Naive thymus-derived CD4-positive, alpha-beta T cell (primary cell): ENCODE results near the gene ADGRG6. TPM values are rescaled to one million over a fixed set of nuclear protein-coding genes. Genes with fewer than 3 reads are reported as not detected.
"Not testable (repeated sequence)": the region's sequence is repeated elsewhere in the genome, so short reads cannot be mapped to it uniquely, and the experiment has no call there.

Source experiments
- ATAC-seq: fragments of 150-1000 bp; cut with Tn5 transposase; 2 replicates; pipeline ENCODE4 v1.10.0; 2021; ENCODE audit warnings: mild to moderate bottlenecking, moderate library complexity
- CTCF ChIA-PET: fragments of 350-600 bp; sonication (Branson Sonifier 250); formaldehyde crosslinking; loops from one replicate; lab custom pipeline; 2021; ENCODE audit warnings: antibody characterized with exemption; lab: Charles Lee
- POLR2A ChIA-PET: fragments of 350-600 bp; sonication (Branson Sonifier 250); formaldehyde crosslinking; loops from one replicate; lab custom pipeline; 2021; ENCODE audit warnings: antibody characterized with exemption, inconsistent platforms; lab: Charles Lee
- DNase-seq, 9 donors: peaks; one replicate each; pipeline versions ENCODE4 v3.0.0 to v3.0.0-alpha.2; 2020 to 2022; ENCODE audit warnings: mixed read lengths in 1 of 9
- H3K27ac ChIP-seq: one replicate; pipeline ENCODE4 v1.7.0; 2013; ENCODE audit warnings: mild to moderate bottlenecking, low read depth, low read length, moderate library complexity
- H3K27me3 ChIP-seq, 2 donors: one replicate each; pipeline ENCODE4 v1.7.0; 2013; ENCODE audit warnings: low read length in 2 of 2, mild to moderate bottlenecking in 2 of 2, moderate library complexity in 2 of 2; ENCODE audit not compliant: control insufficient read depth in 2 of 2, insufficient read depth in 2 of 2
- H3K36me3 ChIP-seq, 3 experiments: 1 replicate in 2 of 3; 2 replicates in 1 of 3; pipeline ENCODE4 v1.7.0; 2013; ENCODE audit warnings: low read length in 3 of 3, mild to moderate bottlenecking in 3 of 3, moderate library complexity in 1 of 3; ENCODE audit not compliant: insufficient read depth in 3 of 3, control insufficient read depth in 2 of 3
- H3K4me1 ChIP-seq, 2 donors: one replicate each; pipeline ENCODE4 v1.7.0; 2013; ENCODE audit warnings: low read length in 2 of 2, mild to moderate bottlenecking in 2 of 2, moderate library complexity in 1 of 2; ENCODE audit not compliant: control insufficient read depth in 2 of 2, insufficient read depth in 2 of 2
- H3K4me3 ChIP-seq: 2 replicates; pipeline ENCODE4 v1.7.0; 2013; ENCODE audit warnings: mild to moderate bottlenecking, low read length
- H3K9me3 ChIP-seq, 3 experiments: 1 replicate in 2 of 3; 2 replicates in 1 of 3; pipeline ENCODE4 v1.7.0; 2013; ENCODE audit warnings: low read length in 3 of 3; ENCODE audit not compliant: control insufficient read depth in 2 of 3
- H3K27ac Mint-ChIP-seq, 9 donors: one replicate each; pipeline ENCODE4 v1.8.0; 2020 to 2022; ENCODE audit warnings: mixed read lengths in 9 of 9, mild to moderate bottlenecking in 8 of 9, moderate library complexity in 5 of 9, inconsistent platforms in 2 of 9
- H3K27me3 Mint-ChIP-seq, 5 donors: one replicate each; pipeline ENCODE4 v1.8.0; 2021 to 2022; ENCODE audit warnings: mixed read lengths in 5 of 5, mild to moderate bottlenecking in 1 of 5
- H3K36me3 Mint-ChIP-seq, 5 donors: one replicate each; pipeline ENCODE4 v1.8.0; 2020 to 2022; ENCODE audit warnings: mixed read lengths in 5 of 5, mild to moderate bottlenecking in 3 of 5, inconsistent platforms in 1 of 5
- H3K4me1 Mint-ChIP-seq, 7 donors: one replicate each; pipeline ENCODE4 v1.8.0; 2020 to 2022; ENCODE audit warnings: mixed read lengths in 7 of 7, mild to moderate bottlenecking in 3 of 7, inconsistent platforms in 1 of 7
- H3K4me3 Mint-ChIP-seq, 10 donors: one replicate each; pipeline ENCODE4 v1.8.0; 2020 to 2022; ENCODE audit warnings: mild to moderate bottlenecking in 10 of 10, mixed read lengths in 10 of 10, moderate library complexity in 6 of 10, inconsistent platforms in 2 of 10
- H3K9me3 Mint-ChIP-seq, 11 donors: one replicate each; pipeline ENCODE4 v1.8.0; 2020 to 2022; ENCODE audit warnings: mixed read lengths in 11 of 11, mild to moderate bottlenecking in 4 of 11, inconsistent platforms in 1 of 11, moderate library complexity in 1 of 11
- intact Hi-C, 2 donors: fragments of 100-400 bp; cut with micrococcal nuclease; formaldehyde crosslinking; loops; one replicate each; pipeline ENCODE4 v1.15.1; 2023
- polyA plus RNA-seq, 2 donors: library from polyadenylated mRNA; unstranded; fragments of 300-500 nt; fragmentation: Illumina TruSeq; gene quantifications; one replicate each; pipeline ENCODE4 v1.2.3, GENCODE V29; 2021
- total RNA-seq, 6 experiments: library from RNA in 5 of 6; stranded (reverse) in 5 of 6; gene quantifications; 1 replicate in 5 of 6; 2 replicates in 1 of 6; pipeline ENCODE4 v1.2.3 and lab custom pipeline; 2021 to 2026

Gene ADGRG6
- total and polyA plus RNA-seq, 7 experiments from 2014 or later = 0.02 to 3.6 (median 0.57) TPM; not detected in 2

DNA sequence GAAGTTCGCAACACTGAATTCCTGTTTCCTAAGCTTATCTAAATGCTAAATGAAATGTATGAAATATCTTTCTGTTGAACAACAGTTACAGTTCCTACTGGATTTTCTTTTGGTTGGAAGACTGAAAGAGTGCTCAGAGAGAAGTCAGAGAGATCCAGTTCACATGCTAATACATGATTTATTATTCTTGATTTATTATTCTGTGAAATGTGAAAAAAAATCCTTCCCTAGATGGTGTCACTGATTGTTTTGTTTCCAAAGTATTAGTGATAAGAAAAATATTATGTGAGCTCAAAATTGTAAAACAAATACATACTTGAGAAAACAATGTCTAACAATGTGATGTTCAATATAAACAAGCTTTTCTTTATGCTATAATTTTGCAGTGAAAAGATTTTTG lies 42.1 kb downstream of the ADGRG6 start:
- H3K27ac Mint-ChIP-seq = no peak overlapping the region
- Histone ChIP-seq H3K27me3 (no peaks in the 10 kb centered on the region), H3K27ac (no peak overlapping the region), H3K36me3 (no peaks in the 10 kb centered on the region), H3K9me3 (no peaks in the 10 kb centered on the region), H3K4me1 (no peaks in the 10 kb centered on the region), H3K4me3 (no peak overlapping the region)
- DNase-seq (no peak), ATAC-seq (no peak)
- ChIA-PET POLR2A (interaction anchor here (0.6 kb wide), 1 partner anchor 35 kb away, joined by 3 read pairs; no protein-coding TSS in a partner anchor), CTCF (no interaction called here)
- H3K4me3 Mint-ChIP-seq = no peak overlapping the region
- no peaks in the 10 kb centered on the region for H3K4me1 Mint-ChIP-seq
- intact Hi-C loops = no loop called here
- peaks cover 0 to 7% (median 0%) of the 10 kb centered on the region in 5 donors for H3K36me3 Mint-ChIP-seq
- H3K27me3 Mint-ChIP-seq = peaks cover 0 to 11% (median 3%) of the 10 kb centered on the region in 5 donors
- peaks cover 0 to 6% (median 0%) of the 10 kb centered on the region in 11 donors for H3K9me3 Mint-ChIP-seq

DNA sequence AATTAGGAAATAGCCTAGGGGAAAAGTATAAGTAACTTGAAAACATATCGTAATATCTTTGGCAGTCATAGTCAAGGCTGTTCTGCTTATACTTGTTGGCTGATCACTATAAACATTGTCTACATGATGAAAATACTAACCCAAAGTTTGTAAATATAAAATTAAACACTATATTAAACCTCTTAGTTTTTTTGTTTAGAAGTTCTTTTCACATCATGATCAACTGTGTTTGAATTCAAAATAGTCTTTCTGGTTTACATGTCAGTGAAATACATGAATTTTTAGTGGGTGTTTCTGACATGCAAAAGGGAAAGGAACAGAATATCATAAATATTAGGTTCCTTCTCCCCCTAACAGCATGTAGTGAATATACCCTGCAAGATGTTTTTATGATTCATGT lies 43.5 kb downstream of the ADGRG6 start:
- no peak for ATAC-seq
- H3K4me1 Mint-ChIP-seq = no peaks in the 10 kb centered on the region
- CTCF ChIA-PET = no interaction called here
- H3K36me3 Mint-ChIP-seq = peaks cover 0 to 7% (median 0%) of the 10 kb centered on the region in 5 donors
- peaks cover 0 to 11% (median 5%) of the 10 kb centered on the region in 5 donors for H3K27me3 Mint-ChIP-seq
- peaks cover 0 to 6% (median 0%) of the 10 kb centered on the region in 11 donors for H3K9me3 Mint-ChIP-seq
- no peaks in the 10 kb centered on the region for H3K27me3 ChIP-seq
- no peaks in the 10 kb centered on the region for H3K36me3 ChIP-seq
- H3K9me3 ChIP-seq = no peaks in the 10 kb centered on the region
- no peak for DNase-seq
- POLR2A ChIA-PET = no interaction called here
- intact Hi-C loops = no loop called here
- no peak overlapping the region for H3K27ac ChIP-seq
- no peak overlapping the region for H3K4me3 Mint-ChIP-seq
- H3K4me3 ChIP-seq = no peak overlapping the region
- H3K4me1 ChIP-seq = no peaks in the 10 kb centered on the region
- H3K27ac Mint-ChIP-seq = no peak overlapping the region

DNA sequence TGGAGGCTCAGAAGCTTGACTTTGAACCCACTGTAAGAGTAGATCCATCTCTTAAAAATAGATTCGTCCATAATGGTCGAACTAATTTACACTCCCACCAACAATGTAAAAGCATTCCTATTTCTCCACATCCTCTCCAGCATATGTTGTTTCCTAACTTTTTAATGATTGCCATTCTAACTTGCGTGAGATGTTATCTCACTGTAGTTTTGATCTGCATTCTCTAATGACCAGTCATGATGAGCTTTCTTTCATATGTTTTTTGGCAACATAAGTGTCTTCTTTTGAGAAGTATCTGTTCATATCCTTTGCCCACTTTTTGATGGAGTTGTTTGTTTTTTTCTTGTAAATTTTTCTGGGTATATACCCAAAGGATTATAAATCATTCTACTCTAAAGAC lies 44.4 kb downstream of the ADGRG6 start:
- H3K27ac Mint-ChIP-seq, H3K9me3 Mint-ChIP-seq, H3K27me3 Mint-ChIP-seq, H3K27ac ChIP-seq, H3K9me3 ChIP-seq, intact Hi-C loops, H3K27me3 ChIP-seq, H3K36me3 Mint-ChIP-seq, ATAC-seq, H3K4me1 ChIP-seq, H3K36me3 ChIP-seq, POLR2A ChIA-PET, DNase-seq, H3K4me3 ChIP-seq, H3K4me3 Mint-ChIP-seq, CTCF ChIA-PET, H3K4me1 Mint-ChIP-seq: not testable (repeated sequence)

DNA sequence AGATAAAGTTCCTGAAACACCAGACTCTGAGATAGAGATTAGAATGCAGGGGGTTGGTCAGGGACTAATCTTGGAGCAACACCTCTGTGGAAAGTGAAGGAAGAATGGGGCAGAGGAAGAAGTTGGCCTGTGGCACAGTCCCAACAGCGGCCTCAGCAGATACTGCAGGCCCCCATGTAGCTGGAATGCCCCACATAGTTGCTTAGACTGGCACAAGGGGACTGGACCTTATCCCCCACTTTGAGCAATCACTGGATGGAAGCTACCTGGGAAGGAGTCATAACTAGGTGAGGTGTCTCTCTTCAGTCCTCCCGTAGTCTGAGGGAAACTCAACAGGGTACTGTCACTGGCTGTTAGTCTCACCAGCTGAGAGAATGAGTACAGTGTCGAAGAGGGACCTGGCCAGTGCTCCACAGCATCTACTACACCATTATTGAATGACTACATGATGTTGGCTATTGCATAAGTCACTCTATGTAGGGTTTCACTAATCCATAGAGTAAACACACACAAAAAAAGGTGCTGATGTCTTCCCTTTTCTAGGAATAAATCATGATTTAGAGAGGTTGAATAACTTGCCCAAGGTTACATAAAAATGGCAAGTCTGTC lies 47.5 kb downstream of the ADGRG6 start:
- Histone ChIP-seq H3K4me3 (no peak overlapping the region), H3K4me1 (no peaks in the 10 kb centered on the region), H3K27me3 (no peaks in the 10 kb centered on the region), H3K9me3 (no peaks in the 10 kb centered on the region), H3K36me3 (no peaks in the 10 kb centered on the region), H3K27ac (no peak overlapping the region)
- H3K27ac Mint-ChIP-seq = no peak overlapping the region
- DNase-seq = no peak
- POLR2A ChIA-PET = no interaction called here
- H3K4me3 Mint-ChIP-seq = no peak overlapping the region
- ATAC-seq = no peak
- intact Hi-C loops = no loop called here
- CTCF ChIA-PET = no interaction called here
- H3K27me3 Mint-ChIP-seq = peaks cover 0 to 9% (median 3%) of the 10 kb centered on the region in 5 donors
- peaks cover 0 to 6% (median 2%) of the 10 kb centered on the region in 11 donors for H3K9me3 Mint-ChIP-seq
- H3K4me1 Mint-ChIP-seq = no peaks in the 10 kb centered on the region
- H3K36me3 Mint-ChIP-seq = peaks cover 0 to 7% (median 0%) of the 10 kb centered on the region in 5 donors

DNA sequence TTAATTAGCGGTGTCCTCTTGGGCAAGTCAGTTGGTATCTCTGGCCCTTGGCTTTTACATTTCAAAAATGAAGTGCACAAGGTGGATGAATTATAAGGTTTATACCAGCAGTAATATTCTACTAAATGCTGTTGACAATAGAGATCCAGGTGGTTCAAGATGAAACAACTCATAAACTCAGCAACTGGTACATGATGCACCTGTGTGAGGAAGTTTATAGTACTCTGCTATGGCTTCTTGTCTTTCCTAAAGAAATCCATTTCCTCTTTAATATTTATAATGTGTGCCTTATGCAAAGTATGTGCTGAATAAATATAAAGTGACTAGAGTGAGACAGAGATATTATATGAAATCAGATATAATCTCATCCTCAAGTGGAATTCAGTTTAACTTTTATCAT lies 48.5 kb downstream of the ADGRG6 start:
- no peak overlapping the region for H3K27ac ChIP-seq
- no peak overlapping the region for H3K4me3 ChIP-seq
- ChIA-PET POLR2A (no interaction called here), CTCF (no interaction called here)
- H3K36me3 ChIP-seq = no peaks in the 10 kb centered on the region
- Mint-ChIP-seq H3K4me1 (no peaks in the 10 kb centered on the region), H3K9me3 (peaks cover 0 to 6% (median 2%) of the 10 kb centered on the region in 11 donors), H3K4me3 (no peak overlapping the region), H3K27ac (no peak overlapping the region), H3K36me3 (peaks cover 0 to 7% (median 0%) of the 10 kb centered on the region in 5 donors), H3K27me3 (peaks cover 0 to 9% (median 3%) of the 10 kb centered on the region in 5 donors)
- DNase-seq (no peak), ATAC-seq (no peak)
- peaks cover 0 to under 1% of the 10 kb centered on the region in 2 donors for H3K4me1 ChIP-seq
- no peaks in the 10 kb centered on the region for H3K9me3 ChIP-seq
- H3K27me3 ChIP-seq = peaks cover 0 to 1% of the 10 kb centered on the region in 2 donors
- intact Hi-C loops = no loop called here

DNA sequence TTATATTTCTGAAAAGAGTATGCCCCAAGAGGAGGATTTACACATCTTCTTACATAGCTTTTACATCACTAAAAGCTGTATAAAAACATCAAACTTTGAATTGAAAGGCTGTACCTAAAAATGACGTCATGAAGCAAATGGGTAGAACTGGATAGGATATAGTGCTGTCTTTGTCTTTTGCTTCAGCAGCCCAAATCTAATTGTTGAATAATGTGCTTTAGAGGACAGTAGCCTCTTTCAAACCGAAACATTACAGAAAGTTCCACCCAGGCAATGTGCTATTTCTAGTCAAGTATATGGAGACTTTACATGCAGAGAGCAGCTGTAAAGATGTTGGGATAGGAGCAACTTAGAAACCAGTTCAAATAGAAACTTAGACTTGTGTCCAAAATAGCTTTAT lies 51.9 kb downstream of the ADGRG6 start:
- Mint-ChIP-seq H3K4me1 (peaks cover 0 to 17% (median 13%) of the 10 kb centered on the region in 7 donors), H3K9me3 (peaks cover 0 to 6% (median 0%) of the 10 kb centered on the region in 11 donors), H3K4me3 (no peak overlapping the region), H3K36me3 (peaks cover 0 to 3% (median 0%) of the 10 kb centered on the region in 5 donors), H3K27ac (no peak overlapping the region), H3K27me3 (peaks cover 0 to 8% (median 3%) of the 10 kb centered on the region in 5 donors)
- Histone ChIP-seq H3K27me3 (peaks cover 0 to 4% of the 10 kb centered on the region in 2 donors), H3K36me3 (no peaks in the 10 kb centered on the region), H3K27ac (no peak overlapping the region), H3K4me3 (no peak overlapping the region), H3K4me1 (peaks cover 0 to 13% of the 10 kb centered on the region in 2 donors), H3K9me3 (no peaks in the 10 kb centered on the region)
- DNase-seq (no peak), ATAC-seq (no peak)
- intact Hi-C loops = no loop called here
- ChIA-PET POLR2A (no interaction called here), CTCF (no interaction called here)

- Histone ChIP-seq H3K36me3 (no peaks in the 10 kb centered on the region), H3K27ac (no peak overlapping the region), H3K9me3 (no peaks in the 10 kb centered on the region), H3K27me3 (peaks cover 0 to 4% of the 10 kb centered on the region in 2 donors), H3K4me3 (no peak overlapping the region), H3K4me1 (peaks cover 0 to 13% of the 10 kb centered on the region in 2 donors)
- intact Hi-C loops = no loop called here
- peaks cover 0 to 4% (median 0%) of the 10 kb centered on the region in 5 donors for H3K27me3 Mint-ChIP-seq
- H3K4me3 Mint-ChIP-seq = no peak overlapping the region
- H3K36me3 Mint-ChIP-seq = peaks cover 0 to 3% (median 0%) of the 10 kb centered on the region in 5 donors
- DNase-seq = no peak
- H3K9me3 Mint-ChIP-seq = peaks cover 0 to 6% (median 0%) of the 10 kb centered on the region in 11 donors
- H3K4me1 Mint-ChIP-seq = peaks cover 0 to 17% (median 13%) of the 10 kb centered on the region in 7 donors
- ChIA-PET POLR2A (no interaction called here), CTCF (no interaction called here)
- no peak for ATAC-seq
- H3K27ac Mint-ChIP-seq = no peak overlapping the region
Observed at GRCh38 chr6:142354650-142355049, 52.8 kb downstream of the ADGRG6 start.
